HFFc6 (cell line): Measurements from ENCODE around the gene CLEC14A. TPM values are rescaled to one million over a fixed set of nuclear protein-coding genes. Genes with fewer than 3 reads are reported as not detected.

Experiments
- DNase-seq: peaks from one replicate; pipeline ENCODE4 v3.0.0-alpha.2; 2018
- H3K27ac Mint-ChIP-seq: 2 replicates; pipeline ENCODE4 v1.8.0; 2020; ENCODE audit warnings: mild to moderate bottlenecking, mixed read lengths
- H3K27me3 Mint-ChIP-seq: 2 replicates; pipeline ENCODE4 v1.8.0; 2021; ENCODE audit warnings: mild to moderate bottlenecking, moderate library complexity, mixed read lengths; ENCODE audit not compliant: insufficient read depth
- H3K36me3 Mint-ChIP-seq: 2 replicates; pipeline ENCODE4 v1.8.0; 2021; ENCODE audit warnings: low read depth, mixed read lengths
- H3K4me1 Mint-ChIP-seq: 2 replicates; pipeline ENCODE4 v1.8.0; 2020; ENCODE audit warnings: low read depth, mixed read lengths
- H3K4me3 Mint-ChIP-seq: 2 replicates; pipeline ENCODE4 v1.8.0; 2020; ENCODE audit warnings: mild to moderate bottlenecking, moderate library complexity, mixed read lengths
- H3K9me3 Mint-ChIP-seq: 2 replicates; pipeline ENCODE4 v1.8.0; 2020; ENCODE audit warnings: mild to moderate bottlenecking, mixed read lengths
- total RNA-seq, 6 experiments: library from RNA; stranded (reverse); fragmentation: NEBNext Ultra II Directional; extraction: Animal tissue kit (Norgen Biotek cat#: 25700); gene quantifications; 2 replicates in 1 of 6; 3 replicates in 5 of 6; pipeline ENCODE4 v1.2.3, GENCODE V29; 2021
- TF ChIP-seq, protein P1 (sequence below): fragments of 200-600 bp; sonication (generic); IDR thresholded peaks from 2 replicates; pipeline ENCODE4 v1.5.0; 2021; ENCODE audit warnings: antibody characterized with exemption, mild to moderate bottlenecking

The CLEC14A gene
- total RNA-seq, 6 experiments from 2014 or later = 0.08 to 0.12 TPM; not detected in 4

DNA sequence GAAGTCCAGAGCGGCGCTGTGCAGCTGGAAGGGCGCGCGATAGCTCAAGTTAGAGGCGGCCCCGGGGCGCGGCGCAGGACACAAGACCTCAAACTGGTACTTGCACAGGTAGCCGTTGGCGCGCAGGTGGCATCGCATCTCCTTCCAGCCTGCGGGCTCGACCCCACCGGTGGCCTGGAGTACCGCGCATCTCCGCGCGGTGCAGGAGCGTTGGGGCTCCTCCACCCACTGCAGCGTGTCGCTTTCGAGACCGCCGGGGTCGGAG is 553 bp downstream of the CLEC14A start:
- H3K27ac Mint-ChIP-seq = no peak overlapping the region
- H3K4me3 Mint-ChIP-seq = peak overlapping the region; percentile 24; the same call in 1 of the 2 replicates
- H3K36me3 Mint-ChIP-seq = peaks cover 4% of the 10 kb centered on the region
- peaks cover 13% of the 10 kb centered on the region for H3K4me1 Mint-ChIP-seq
- DNase-seq = no peak
- no peaks in the 10 kb centered on the region; the same call in 1 of the 2 replicates for H3K27me3 Mint-ChIP-seq
- TF ChIP-seq, protein P1, sequence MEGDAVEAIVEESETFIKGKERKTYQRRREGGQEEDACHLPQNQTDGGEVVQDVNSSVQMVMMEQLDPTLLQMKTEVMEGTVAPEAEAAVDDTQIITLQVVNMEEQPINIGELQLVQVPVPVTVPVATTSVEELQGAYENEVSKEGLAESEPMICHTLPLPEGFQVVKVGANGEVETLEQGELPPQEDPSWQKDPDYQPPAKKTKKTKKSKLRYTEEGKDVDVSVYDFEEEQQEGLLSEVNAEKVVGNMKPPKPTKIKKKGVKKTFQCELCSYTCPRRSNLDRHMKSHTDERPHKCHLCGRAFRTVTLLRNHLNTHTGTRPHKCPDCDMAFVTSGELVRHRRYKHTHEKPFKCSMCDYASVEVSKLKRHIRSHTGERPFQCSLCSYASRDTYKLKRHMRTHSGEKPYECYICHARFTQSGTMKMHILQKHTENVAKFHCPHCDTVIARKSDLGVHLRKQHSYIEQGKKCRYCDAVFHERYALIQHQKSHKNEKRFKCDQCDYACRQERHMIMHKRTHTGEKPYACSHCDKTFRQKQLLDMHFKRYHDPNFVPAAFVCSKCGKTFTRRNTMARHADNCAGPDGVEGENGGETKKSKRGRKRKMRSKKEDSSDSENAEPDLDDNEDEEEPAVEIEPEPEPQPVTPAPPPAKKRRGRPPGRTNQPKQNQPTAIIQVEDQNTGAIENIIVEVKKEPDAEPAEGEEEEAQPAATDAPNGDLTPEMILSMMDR = no peak
- peaks cover 8% of the 10 kb centered on the region; the same call in 1 of the 2 replicates for H3K9me3 Mint-ChIP-seq

DNA sequence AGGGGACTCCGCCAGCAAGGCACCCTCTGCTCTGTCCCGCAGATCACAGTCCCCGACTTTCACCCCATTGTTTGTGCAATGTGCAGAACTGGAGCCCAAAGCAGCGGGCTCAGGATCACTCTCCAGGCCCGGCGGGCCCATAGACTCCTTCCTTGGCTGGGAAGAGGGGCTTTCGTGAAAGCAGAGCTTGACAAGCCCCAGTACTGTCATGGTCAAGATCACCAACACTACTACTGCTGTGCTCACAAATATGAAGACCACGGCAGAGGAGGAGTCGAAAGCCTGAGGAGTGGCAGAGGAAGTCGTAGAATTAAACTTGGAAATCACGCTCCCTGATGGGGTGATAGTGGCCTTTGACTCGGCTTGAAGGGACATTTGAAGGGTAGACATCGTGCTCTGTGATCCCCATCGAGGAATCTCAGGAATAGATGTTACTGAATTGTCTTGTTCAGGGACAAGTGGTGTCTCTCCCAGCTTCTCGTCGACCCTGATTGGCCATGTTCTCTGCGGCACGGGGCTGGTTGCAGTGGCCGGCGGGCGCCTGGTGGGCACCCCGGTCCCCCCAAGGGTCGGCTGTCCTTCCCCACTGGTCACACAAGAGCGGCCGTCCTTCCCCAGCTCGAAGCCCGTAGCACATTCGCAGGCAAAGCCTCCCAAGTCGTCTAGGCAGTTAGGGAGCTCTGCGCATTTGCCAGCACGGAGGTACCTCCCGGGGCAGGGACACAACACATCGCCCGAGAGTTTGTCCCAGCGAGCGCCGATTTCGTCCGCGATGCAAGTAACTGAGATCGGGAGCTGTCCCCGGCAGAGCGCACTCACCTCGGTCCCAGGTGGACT is 1.1 kb downstream of the CLEC14A start:
- TF ChIP-seq, protein P1 = no peak
- peaks cover 4% of the 10 kb centered on the region; the same call in 1 of the 2 replicates for H3K36me3 Mint-ChIP-seq
- DNase-seq = no peak
- H3K27ac Mint-ChIP-seq = no peak overlapping the region
- H3K4me3 Mint-ChIP-seq = peak overlapping the region; percentile 24; the same call in 1 of the 2 replicates
- peaks cover 17% of the 10 kb centered on the region for H3K4me1 Mint-ChIP-seq
- peaks cover 8% of the 10 kb centered on the region; the same call in 1 of the 2 replicates for H3K9me3 Mint-ChIP-seq
- no peaks in the 10 kb centered on the region; the same call in 1 of the 2 replicates for H3K27me3 Mint-ChIP-seq

DNA sequence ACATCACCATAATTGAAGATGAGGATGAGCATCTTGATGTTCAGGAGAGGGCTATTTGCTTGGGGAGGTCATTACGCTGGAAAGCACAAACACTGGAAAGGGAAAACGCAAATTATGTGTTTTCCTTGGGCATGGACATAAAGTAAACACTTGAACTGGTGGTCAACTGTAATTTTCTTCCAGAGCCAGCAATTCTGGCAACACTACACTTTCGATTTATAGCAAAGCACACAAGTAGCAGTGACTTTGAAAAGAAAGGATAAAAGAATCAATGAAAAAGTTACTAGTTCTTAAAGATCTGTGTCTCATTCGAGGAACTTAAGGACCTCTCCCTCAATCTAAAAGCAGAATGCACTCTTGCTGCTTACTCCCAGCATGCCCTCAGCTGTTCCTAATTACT is 2.2 kb downstream of the CLEC14A start:
- peaks cover 20% of the 10 kb centered on the region for H3K4me1 Mint-ChIP-seq
- DNase-seq = no peak
- peaks cover 4% of the 10 kb centered on the region; the same call in 1 of the 2 replicates for H3K36me3 Mint-ChIP-seq
- no peak overlapping the region for H3K27ac Mint-ChIP-seq
- TF ChIP-seq, protein P1 = no peak
- no peak overlapping the region for H3K4me3 Mint-ChIP-seq
- H3K9me3 Mint-ChIP-seq = peaks cover 8% of the 10 kb centered on the region; the same call in 1 of the 2 replicates
- H3K27me3 Mint-ChIP-seq = no peaks in the 10 kb centered on the region

DNA sequence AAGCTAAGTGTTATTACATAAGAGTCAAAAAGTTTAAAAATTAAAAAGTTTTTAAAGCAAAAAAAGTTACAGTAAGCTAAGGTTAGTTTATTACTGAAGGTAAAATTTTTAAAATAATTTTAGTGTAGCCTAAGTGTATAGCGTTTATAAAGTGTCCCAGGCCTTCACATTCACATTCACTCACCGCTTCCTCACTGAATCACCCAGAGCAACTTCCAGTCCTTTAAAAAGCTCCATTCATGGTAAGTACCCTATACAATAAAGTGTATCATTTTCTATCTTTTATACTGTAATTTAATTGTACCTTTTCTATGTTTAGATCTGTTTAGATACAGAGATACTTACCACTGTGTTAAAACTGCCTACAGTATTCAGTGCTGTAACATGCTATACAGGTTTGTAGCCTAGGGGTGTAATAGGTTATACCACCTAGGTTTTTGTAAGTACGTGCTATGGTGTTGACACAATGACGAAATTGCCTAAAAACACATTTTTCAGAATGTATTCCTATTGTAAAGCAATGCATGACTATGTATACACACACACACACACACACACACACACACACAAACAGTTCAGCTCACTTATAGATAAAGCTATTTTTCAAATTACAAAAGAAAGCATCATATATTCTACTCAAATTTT is 3.7 kb downstream of the CLEC14A start:
- H3K27ac Mint-ChIP-seq = no peak overlapping the region
- peaks cover 16% of the 10 kb centered on the region for H3K4me1 Mint-ChIP-seq
- no peak for DNase-seq
- H3K27me3 Mint-ChIP-seq = no peaks in the 10 kb centered on the region
- H3K36me3 Mint-ChIP-seq = peaks cover 4% of the 10 kb centered on the region; the same call in 1 of the 2 replicates
- TF ChIP-seq, protein P1 = no peak
- H3K9me3 Mint-ChIP-seq = peaks cover 8% of the 10 kb centered on the region; the same call in 1 of the 2 replicates
- H3K4me3 Mint-ChIP-seq = no peak overlapping the region

DNA sequence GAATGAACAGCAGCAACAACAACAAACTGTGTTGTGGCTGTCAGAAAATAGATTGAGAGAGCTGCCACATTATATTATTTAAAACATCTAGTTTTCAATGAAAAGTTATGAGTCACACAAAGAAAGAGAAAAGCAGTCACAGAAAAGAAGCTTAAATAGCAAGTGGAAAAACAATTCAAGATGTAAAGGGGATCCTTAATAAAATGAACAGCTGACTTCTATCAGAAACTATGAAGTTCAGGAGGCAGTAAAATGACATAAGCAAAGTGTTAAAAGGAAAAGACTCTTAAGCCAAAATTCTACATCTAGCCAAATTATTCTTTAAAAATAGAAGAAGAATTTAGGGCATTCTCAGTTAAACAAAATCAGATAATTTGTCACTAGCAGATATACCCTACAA is 5.6 kb downstream of the CLEC14A start:
- no peak overlapping the region for H3K4me3 Mint-ChIP-seq
- H3K36me3 Mint-ChIP-seq = peaks cover 4% of the 10 kb centered on the region; the same call in 1 of the 2 replicates
- H3K27ac Mint-ChIP-seq = no peak overlapping the region
- no peak for DNase-seq
- no peaks in the 10 kb centered on the region for H3K9me3 Mint-ChIP-seq
- TF ChIP-seq, protein P1 = no peak
- peaks cover 14% of the 10 kb centered on the region for H3K4me1 Mint-ChIP-seq
- H3K27me3 Mint-ChIP-seq = no peaks in the 10 kb centered on the region
